ENCODE results near the gene ZNF816. TPM values are rescaled to one million over a fixed set of nuclear protein-coding genes. Genes with fewer than 3 reads are reported as not detected.
"Not testable (repeated sequence)": the region's sequence is repeated elsewhere in the genome, so short reads cannot be mapped to it uniquely, and the experiment has no call there.

ZNF816 gene
- total RNA-seq, 2 donors from 2014 or later = 10.8 to 21.4 TPM

DNA sequence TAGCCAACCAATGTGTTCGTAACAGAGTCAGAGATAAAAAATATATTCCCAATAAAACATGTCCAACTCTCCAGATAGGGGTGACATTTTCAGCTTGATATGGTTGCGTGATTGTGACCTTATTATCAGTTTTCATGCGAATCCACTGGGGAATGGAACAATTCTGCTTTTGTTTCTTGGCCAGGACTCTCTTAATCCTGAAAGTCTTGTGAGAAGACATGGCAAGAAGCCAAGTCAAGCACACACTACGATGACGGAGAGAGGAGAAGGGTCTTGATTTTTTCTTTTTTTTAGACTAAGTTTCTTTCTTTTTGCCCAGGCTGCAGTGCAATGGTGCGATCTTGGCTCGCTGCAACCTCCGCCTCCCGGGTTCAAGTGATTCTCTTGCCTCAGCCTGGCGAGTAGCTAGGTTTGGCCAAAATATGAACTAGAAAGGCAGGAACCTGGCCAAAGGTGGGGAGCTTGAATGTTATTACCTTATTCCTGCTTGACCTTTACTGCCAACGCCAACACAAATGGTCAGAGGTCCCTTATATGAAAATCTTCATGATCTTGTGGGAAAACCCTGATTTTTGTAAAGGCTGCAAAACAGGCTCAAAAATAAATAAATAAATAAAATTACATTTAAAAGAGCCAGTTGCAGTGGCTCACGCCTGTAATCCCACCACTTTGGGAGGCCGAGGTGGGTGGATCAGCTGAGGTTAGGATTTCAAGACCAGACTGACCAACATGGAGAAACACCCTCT lies 14.5 kb downstream of the ZNF816 start:
- H3K4me3 ChIP-seq = no peak overlapping the region
- no peak overlapping the region for H3K9ac ChIP-seq (ENCODE audit: low read depth in 2 of 2, low read length in 2 of 2)
- H3K36me3 ChIP-seq = peaks cover 18% of the 10 kb centered on the region
- peaks cover 19% of the 10 kb centered on the region for H3K9me3 ChIP-seq
- no peak for DNase-seq
- H3K4me1 ChIP-seq = peaks cover 2% of the 10 kb centered on the region
- intact Hi-C loops (cut with DNase I) = no loop called here
- TF ChIP-seq, protein P1, sequence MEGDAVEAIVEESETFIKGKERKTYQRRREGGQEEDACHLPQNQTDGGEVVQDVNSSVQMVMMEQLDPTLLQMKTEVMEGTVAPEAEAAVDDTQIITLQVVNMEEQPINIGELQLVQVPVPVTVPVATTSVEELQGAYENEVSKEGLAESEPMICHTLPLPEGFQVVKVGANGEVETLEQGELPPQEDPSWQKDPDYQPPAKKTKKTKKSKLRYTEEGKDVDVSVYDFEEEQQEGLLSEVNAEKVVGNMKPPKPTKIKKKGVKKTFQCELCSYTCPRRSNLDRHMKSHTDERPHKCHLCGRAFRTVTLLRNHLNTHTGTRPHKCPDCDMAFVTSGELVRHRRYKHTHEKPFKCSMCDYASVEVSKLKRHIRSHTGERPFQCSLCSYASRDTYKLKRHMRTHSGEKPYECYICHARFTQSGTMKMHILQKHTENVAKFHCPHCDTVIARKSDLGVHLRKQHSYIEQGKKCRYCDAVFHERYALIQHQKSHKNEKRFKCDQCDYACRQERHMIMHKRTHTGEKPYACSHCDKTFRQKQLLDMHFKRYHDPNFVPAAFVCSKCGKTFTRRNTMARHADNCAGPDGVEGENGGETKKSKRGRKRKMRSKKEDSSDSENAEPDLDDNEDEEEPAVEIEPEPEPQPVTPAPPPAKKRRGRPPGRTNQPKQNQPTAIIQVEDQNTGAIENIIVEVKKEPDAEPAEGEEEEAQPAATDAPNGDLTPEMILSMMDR (IDR thresholded peaks at IDR 0.05) = no peak
- H3K27ac ChIP-seq = no peak overlapping the region
- no peaks in the 10 kb centered on the region for H3K27me3 ChIP-seq

- peaks cover 9% of the 10 kb centered on the region for H3K36me3 ChIP-seq
- no peak overlapping the region for H3K9ac ChIP-seq (ENCODE audit: low read depth in 2 of 2, low read length in 2 of 2)
- H3K4me3 ChIP-seq = no peak overlapping the region
- intact Hi-C loops (cut with DNase I) = no loop called here
- H3K27me3 ChIP-seq = no peaks in the 10 kb centered on the region
- no peak for DNase-seq
- no peak overlapping the region for H3K27ac ChIP-seq
- TF ChIP-seq, protein P1 (IDR thresholded peaks at IDR 0.05) = no peak
- peaks cover 5% of the 10 kb centered on the region for H3K4me1 ChIP-seq
- peaks cover 19% of the 10 kb centered on the region for H3K9me3 ChIP-seq
Measured at GRCh38 chr19:52946322-52947310, 16.1 kb downstream of the ZNF816 start.

DNA sequence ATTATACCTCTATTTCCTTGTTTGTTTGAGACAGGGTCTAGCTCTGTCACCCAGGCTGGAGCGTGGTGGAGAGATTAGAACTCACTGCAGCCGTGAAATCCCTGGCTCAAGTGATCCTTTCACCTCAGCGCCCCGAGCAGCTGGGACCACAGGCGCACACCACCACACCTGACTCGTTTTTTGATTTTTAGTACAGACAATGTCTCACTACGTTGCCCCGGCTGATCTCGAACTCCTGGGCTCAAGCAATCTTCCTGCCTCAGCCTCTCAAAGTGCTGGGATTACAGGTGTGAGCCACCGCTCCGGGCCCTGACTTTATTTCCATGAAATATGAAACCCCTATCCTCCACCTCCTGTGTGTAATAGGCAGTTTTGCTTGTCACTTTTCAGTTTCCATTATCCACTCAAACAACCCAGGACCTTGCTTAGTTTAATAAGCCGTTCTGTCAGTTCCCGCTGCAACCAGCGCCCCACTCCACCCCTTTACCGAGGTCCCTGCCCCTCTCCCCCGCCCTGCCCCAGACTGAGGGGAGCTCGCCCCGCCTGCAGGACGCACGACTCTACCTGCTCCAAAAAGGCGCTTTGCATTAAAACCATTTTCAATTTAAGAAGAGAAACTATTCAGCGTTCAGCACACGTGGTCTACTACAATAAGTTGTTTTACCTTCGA lies 16.9 kb downstream of the ZNF816 start:
- DNase-seq = no peak
- Histone ChIP-seq H3K4me3 (no peak overlapping the region), H3K27me3 (no peaks in the 10 kb centered on the region), H3K27ac (no peak overlapping the region), H3K36me3 (peaks cover 2% of the 10 kb centered on the region), H3K9ac (ENCODE audit: low read depth in 2 of 2, low read length in 2 of 2) (peak overlapping the region in 1 of 2 donors; percentile 4), H3K4me1 (peaks cover 5% of the 10 kb centered on the region), H3K9me3 (peaks cover 19% of the 10 kb centered on the region)
- TF ChIP-seq, protein P1 (IDR thresholded peaks at IDR 0.05) = no peak
- intact Hi-C loops (cut with DNase I) = no loop called here

GRCh38 chr19:52944703-52945493 lies 17.8 kb downstream of the ZNF816 start:
- H3K4me3 ChIP-seq; intact Hi-C loops (cut with DNase I); H3K27ac ChIP-seq; H3K27me3 ChIP-seq; H3K4me1 ChIP-seq; H3K36me3 ChIP-seq: not testable (repeated sequence)
- H3K9me3 ChIP-seq = peaks cover 17% of the 10 kb centered on the region
- DNase-seq = peak; percentile 56
- peak overlapping the region in 1 of 2 donors; percentile 4 for H3K9ac ChIP-seq (ENCODE audit: low read depth in 2 of 2, low read length in 2 of 2)

- Histone ChIP-seq H3K27me3 (no peaks in the 10 kb centered on the region), H3K4me1 (peaks cover 5% of the 10 kb centered on the region), H3K36me3 (no peaks in the 10 kb centered on the region), H3K27ac (no peak overlapping the region), H3K9me3 (peaks cover 9% of the 10 kb centered on the region), H3K9ac (ENCODE audit: low read depth in 2 of 2, low read length in 2 of 2) (no peak overlapping the region), H3K4me3 (no peak overlapping the region)
- TF ChIP-seq, protein P1 (IDR thresholded peaks at IDR 0.05) = no peak
- DNase-seq = no peak
- intact Hi-C loops (cut with DNase I) = loop anchor here (2.0 kb wide), 1 partner anchor 17 kb away; no protein-coding TSS in a partner anchor
Measured at GRCh38 chr19:52943884-52944643, 18.6 kb downstream of the ZNF816 start.
